Fibroblast of pulmonary artery (primary cell): ENCODE measurements around the gene PTGR3.
A peak's percentile ranks its signal among the peaks of the same experiment; 100 is the strongest.

Experiments used
- DNase-seq: peaks from one replicate; pipeline ENCODE4 v3.0.0-alpha.2; 2010; ENCODE audit warnings: low read depth
- H3K4me3 ChIP-seq: replicated peaks from 2 replicates; pipeline ENCODE4 v1.5.1; 2011; ENCODE audit warnings: low read depth, mild to moderate bottlenecking, control low read depth, low read length, moderate library complexity
- TF ChIP-seq, protein P1 (sequence below): IDR thresholded peaks from 2 replicates; pipeline ENCODE4 v1.5.1; 2011; ENCODE audit warnings: mild to moderate bottlenecking, control low read depth, low read length, inconsistent platforms; ENCODE audit errors: missing control alignments

Gene PTGR3

DNA sequence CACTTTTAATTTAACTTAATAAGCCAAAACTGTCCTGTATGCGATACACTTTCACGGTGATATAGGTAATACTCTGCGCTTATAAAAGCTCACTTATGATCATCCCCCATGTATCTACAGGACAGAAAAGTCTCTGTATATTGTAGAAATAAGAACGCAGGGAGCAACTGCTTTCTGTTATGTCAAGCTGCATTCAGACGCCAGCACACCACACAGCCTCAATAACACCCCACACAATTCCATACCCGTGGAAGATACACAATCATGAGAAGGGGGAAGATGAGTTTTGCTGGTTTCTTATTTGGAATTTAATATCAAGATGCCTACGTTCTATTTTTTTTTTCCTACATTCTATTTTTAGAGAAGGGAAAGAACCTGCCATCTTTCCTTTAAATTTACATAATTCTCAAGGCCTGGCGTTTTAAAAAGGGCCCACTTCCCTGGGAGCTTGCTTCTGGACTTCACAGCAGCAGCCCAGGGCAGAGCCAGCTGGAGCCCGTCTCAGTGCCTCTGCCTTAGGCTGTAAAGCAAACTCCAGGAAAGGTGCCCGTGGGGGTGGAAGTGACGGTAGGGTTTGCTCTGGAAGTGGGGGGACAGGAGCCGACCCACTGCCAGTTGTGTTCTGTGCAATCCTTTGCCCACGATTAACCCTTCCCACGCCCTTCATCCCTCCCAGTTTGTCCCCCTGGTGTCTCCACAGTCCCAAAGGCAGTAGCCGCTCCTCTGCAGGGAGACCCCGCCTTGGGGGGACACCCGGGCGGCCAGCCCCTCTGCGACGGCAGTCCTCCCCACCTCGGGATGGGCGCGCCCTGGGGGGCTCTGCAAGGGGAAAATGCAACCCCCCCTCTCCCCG lies 5.3 kb downstream of the PTGR3 start:
- TF ChIP-seq, protein P1, sequence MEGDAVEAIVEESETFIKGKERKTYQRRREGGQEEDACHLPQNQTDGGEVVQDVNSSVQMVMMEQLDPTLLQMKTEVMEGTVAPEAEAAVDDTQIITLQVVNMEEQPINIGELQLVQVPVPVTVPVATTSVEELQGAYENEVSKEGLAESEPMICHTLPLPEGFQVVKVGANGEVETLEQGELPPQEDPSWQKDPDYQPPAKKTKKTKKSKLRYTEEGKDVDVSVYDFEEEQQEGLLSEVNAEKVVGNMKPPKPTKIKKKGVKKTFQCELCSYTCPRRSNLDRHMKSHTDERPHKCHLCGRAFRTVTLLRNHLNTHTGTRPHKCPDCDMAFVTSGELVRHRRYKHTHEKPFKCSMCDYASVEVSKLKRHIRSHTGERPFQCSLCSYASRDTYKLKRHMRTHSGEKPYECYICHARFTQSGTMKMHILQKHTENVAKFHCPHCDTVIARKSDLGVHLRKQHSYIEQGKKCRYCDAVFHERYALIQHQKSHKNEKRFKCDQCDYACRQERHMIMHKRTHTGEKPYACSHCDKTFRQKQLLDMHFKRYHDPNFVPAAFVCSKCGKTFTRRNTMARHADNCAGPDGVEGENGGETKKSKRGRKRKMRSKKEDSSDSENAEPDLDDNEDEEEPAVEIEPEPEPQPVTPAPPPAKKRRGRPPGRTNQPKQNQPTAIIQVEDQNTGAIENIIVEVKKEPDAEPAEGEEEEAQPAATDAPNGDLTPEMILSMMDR: no peak
- DNase-seq: no peak
- H3K4me3 ChIP-seq: peak overlapping the region; percentile 37

DNA sequence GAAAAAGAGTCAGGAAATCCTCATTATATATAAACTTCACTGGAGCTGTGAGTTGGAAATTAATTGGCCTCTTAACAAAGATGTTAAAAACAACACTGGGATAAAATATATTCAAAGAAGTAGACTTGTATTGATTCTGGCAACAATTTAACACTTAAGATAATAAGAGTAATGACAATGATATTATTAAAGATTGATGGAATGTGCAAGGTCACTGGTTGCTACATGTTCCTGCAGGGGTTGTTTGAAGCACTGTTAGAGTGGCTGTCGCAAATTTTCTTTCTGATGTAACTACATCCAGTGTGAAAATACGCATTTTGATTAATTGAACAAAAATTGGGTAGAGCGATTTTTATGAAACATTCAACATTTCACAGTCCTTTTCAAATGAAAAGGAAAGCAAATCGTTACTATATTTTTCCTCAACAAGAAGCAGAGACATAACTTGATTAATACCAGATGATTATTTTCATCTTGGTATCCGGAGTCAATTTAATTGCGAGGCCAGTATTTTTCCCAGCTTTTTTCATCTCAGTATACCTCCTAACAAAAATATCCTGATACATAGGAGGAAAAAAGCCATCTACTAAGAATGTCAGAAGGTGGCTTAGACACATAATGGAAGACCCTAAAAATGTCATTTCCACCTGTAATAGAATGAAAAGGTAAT lies 6.1 kb downstream of the PTGR3 start:
- TF ChIP-seq, protein P1: no peak
- DNase-seq: no peak
- H3K4me3 ChIP-seq: no peak overlapping the region

DNA sequence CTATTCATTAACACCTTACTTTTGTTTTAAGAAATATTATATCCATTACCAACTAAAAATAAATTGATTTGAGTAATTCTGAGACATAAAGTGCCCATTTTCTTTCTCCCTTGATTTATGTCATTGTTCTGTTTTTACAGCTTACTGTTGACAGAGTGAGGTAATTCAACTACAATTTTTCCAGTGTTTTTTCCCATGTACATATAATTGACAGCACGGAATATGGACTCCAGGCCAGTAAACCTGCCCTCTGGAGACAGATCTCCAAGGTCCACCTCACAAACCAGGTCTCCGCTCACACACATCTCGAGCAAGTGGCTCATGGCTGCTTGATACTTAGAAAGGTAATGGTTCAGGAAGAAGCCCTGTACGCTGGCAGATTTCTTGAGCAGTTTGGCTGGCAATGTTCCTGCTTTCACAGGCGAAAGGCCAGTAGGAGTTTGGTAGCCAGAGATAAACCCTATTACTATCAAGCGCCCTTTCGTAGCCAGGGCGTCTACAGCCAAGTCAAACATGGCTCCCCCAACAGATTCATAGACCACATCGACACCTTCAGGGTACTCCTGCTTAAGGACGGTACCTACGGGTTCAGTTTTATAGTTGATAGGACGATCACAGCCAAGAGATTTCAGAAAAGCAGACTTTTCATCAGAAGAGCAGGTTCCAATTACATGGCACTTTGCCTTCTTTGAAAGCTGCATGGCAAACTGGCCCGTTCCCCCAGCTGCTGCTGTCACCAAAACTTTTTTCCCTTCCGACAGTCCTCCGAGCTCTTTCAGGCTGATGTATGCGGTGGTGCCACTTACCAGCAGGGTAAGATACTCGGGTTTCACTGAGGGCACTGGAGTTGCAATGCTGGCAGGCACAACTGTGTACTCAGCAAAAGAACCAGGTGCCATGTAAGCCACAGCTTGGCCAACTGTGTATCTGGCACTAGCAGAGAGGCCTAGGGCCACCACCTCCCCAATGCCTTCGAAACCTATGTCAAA lies 7.4 kb downstream of the PTGR3 start:
- DNase-seq: no peak
- no peak overlapping the region for H3K4me3 ChIP-seq
- TF ChIP-seq, protein P1: no peak

DNA sequence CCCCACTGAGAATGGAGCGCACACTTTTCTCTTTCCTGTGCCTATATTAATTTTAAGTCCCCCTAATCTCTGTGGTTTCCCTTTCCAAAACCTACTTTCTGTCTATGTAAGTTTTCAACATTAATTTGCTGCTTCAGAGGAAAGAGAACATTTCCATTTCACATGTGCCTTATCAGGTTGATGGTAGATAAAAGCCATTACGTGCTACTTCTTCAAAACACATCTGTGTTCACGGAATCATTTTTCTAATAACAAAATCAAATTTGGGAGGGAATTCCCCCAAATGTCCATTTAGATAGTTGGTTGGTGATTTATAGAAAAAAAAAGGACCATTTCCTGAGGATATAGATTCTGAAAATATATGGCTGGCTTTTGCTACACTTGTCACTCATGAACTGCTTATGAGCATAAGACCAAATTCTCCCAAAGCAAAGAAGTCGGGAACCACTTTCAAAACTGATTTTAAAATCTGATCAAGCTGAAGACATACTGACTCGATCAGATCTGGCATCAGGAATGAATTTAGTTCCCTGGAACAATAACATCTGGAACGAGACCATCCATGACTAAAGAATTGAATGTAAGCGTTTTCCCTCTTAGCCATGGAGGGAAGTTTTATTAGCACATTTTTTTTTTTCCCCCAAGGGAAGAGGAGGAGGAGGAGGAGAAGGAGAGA lies 8.2 kb downstream of the PTGR3 start:
- no peak overlapping the region for H3K4me3 ChIP-seq
- DNase-seq: no peak
- TF ChIP-seq, protein P1: no peak

DNA sequence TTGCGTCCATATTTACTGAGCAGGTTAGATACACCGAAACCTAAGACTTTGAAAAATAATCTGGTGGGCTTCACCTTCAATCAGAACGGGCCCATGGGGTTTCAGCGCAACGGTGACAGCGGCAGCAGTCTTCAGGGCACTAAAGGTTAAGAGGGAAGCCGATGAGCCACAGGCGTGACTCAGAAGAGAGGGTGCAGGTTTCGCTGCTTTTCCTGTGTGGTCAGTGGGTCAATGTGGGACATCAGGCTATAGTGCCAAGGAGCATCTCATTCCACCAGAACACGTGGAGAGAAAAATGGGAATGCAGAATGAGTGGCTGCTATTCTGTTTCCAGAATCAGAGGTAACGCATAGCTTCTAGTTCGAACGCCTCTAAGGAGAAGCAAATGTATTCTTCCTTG lies 8.9 kb downstream of the PTGR3 start:
- no peak overlapping the region for H3K4me3 ChIP-seq
- TF ChIP-seq, protein P1: no peak
- no peak for DNase-seq

DNA sequence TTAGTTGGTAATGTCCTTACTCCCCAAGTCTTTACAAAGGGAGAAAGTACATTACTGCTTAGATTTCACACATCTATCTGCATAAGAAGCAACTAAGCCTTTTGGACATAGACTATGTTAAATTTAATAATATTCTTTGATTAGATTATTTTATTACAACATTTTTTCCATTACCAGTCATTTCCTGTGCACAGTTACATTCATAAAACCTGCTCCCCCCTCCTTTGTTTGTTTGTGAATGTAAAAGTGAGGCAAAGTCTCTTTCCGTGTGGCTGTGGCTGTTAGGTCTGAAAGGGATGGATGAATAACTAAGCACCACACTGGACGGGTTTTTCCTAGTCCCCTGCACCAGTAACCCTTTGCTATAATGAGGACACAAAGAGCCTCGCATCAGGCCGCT lies 9.6 kb downstream of the PTGR3 start:
- TF ChIP-seq, protein P1: no peak
- no peak overlapping the region for H3K4me3 ChIP-seq
- DNase-seq: peak; percentile 36
